ENCODE measurements around the gene STOML3. TPM values are rescaled to one million over a fixed set of nuclear protein-coding genes. Genes with fewer than 3 reads are reported as not detected.

The STOML3 gene
- total RNA-seq, 4 donors from 2014 or later: not detected

DNA sequence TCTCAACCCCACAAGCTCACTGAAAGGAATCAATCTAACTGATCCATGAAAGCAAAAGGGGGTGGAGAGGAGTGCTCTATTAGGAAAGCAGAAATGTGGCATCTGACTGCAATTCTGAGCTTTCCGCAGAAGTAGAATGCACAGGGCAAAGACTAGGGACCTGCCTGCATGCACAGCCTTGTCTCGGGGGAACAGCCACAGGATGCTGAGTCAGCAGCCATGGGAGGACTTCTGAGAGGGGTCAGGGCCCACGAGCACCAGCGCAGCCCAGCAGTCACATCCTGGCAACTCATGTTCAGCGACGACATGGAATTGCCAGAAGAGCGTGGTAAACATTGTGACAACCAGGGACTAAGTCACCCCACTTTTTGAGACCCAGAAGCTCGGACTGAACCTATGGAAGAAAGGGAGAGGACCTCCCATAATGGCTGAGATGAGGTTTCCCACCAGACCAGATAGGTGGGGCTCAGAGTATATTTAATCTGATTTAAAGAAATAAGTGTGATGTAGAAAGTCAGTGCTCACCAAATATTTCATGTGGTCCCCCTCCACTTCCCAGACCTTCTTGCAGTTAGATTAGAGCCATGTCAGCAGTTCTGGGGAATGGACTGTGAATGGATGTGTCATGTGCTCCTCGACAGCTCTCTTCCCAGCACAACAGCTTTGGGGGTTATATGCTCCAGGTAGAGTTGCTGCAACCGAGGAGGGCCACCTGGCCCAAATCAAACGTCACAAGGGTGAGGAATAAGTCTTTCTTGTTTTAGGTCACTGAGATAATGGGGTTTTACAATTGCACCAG is 32.6 kb downstream of the STOML3 start:
- H3K36me3 ChIP-seq: no peaks in the 10 kb centered on the region
- no peak overlapping the region for H3K4me3 ChIP-seq
- ATAC-seq: no peak
- peaks cover 0 to 10% (median 0%) of the 10 kb centered on the region in 3 donors for H3K9me3 ChIP-seq
- H3K27me3 ChIP-seq: no peaks in the 10 kb centered on the region
- 68 to 100% methylated on average over 2 to 4 of the region's 11 CpGs for WGBS, 2 donors (ENCODE audit: low coverage in 1 of 2)
- no peaks in the 10 kb centered on the region for H3K4me1 ChIP-seq
- no peak overlapping the region for H3K27ac ChIP-seq
- TF ChIP-seq, protein P1, sequence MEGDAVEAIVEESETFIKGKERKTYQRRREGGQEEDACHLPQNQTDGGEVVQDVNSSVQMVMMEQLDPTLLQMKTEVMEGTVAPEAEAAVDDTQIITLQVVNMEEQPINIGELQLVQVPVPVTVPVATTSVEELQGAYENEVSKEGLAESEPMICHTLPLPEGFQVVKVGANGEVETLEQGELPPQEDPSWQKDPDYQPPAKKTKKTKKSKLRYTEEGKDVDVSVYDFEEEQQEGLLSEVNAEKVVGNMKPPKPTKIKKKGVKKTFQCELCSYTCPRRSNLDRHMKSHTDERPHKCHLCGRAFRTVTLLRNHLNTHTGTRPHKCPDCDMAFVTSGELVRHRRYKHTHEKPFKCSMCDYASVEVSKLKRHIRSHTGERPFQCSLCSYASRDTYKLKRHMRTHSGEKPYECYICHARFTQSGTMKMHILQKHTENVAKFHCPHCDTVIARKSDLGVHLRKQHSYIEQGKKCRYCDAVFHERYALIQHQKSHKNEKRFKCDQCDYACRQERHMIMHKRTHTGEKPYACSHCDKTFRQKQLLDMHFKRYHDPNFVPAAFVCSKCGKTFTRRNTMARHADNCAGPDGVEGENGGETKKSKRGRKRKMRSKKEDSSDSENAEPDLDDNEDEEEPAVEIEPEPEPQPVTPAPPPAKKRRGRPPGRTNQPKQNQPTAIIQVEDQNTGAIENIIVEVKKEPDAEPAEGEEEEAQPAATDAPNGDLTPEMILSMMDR (IDR thresholded peaks at IDR 0.05): no peak
- TF ChIP-seq POLR2AphosphoS5 (IDR thresholded peaks at IDR 0.05): no peak
- no peak for TF ChIP-seq EP300 (IDR thresholded peaks at IDR 0.05)
- TF ChIP-seq POLR2A (IDR thresholded peaks at IDR 0.05): no peak

DNA sequence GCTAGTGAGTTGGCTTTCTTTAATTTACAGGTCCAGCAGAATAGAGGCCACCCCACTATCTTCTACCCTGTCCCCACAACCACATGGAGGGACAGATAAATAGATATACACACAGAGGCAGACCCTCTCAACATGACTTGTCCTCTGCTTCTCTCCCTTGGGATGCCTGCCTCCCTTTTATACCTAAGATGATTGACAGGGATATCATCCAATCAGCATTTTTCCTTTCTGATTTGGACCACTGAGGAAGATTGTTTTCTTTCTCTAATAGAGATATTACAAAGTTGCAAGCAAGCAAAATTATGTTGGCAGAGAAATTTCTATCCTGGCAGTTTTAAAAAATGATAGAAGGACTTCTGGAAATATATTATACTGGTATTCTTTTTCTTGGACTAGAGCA is 35.8 kb downstream of the STOML3 start:
- no peak overlapping the region for H3K4me3 ChIP-seq
- ATAC-seq: no peak
- H3K4me1 ChIP-seq: no peaks in the 10 kb centered on the region
- H3K9me3 ChIP-seq: peaks cover 0 to 4% (median 0%) of the 10 kb centered on the region in 3 donors
- TF ChIP-seq, protein P1 (IDR thresholded peaks at IDR 0.05): no peak
- TF ChIP-seq EP300 (IDR thresholded peaks at IDR 0.05): no peak
- TF ChIP-seq POLR2A (IDR thresholded peaks at IDR 0.05): no peak
- no peak for TF ChIP-seq POLR2AphosphoS5 (IDR thresholded peaks at IDR 0.05)
- no peak overlapping the region for H3K27ac ChIP-seq
- H3K27me3 ChIP-seq: no peaks in the 10 kb centered on the region
- no peaks in the 10 kb centered on the region for H3K36me3 ChIP-seq

DNA sequence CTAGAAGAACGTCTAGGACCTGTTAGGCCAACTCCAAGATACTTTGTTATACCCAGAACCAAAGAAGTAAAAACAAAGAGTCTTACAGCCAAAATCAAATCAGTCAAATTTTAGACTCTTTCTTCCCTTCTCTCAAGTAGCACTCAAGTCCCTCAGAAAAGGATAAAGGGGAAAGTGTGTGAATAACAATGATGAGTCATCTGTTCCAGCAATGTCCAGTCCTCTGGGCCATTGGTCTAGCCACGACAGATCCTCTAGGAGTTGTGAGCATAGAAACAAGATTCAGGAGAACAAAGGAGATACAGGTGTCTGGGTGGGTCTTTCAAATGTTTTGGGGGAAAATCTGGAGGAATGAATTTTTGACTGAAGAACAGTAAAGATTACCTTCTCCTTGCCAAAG is 36.3 kb downstream of the STOML3 start:
- 32 to 38% methylated on average over 2 of the region's 2 CpGs for WGBS, 2 donors (ENCODE audit: low coverage in 1 of 2)
- no peak overlapping the region for H3K4me3 ChIP-seq

DNA sequence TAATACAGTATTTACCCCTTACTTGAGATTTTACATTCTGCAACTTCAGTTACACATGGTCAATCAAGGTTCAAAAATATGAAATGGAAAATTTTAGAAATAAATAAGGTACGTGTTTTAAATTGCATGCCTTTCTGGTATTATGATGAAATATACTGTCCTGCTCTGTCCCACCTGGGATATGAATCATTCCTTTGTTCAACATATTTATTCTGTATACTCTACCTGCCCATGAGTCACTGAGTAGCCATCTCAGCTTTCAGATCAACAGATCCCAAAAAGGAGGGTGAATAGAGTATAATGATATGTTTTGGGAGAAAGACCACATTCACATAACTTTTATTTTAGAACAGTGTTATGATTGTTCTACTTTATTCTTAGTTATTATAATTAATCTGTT is 37.8 kb downstream of the STOML3 start:
- Histone ChIP-seq H3K4me1 (no peaks in the 10 kb centered on the region), H3K27ac (no peak overlapping the region), H3K36me3 (no peaks in the 10 kb centered on the region), H3K4me3 (no peak overlapping the region), H3K27me3 (no peaks in the 10 kb centered on the region), H3K9me3 (no peaks in the 10 kb centered on the region)
- TF ChIP-seq POLR2A (IDR thresholded peaks at IDR 0.05) (no peak), EP300 (IDR thresholded peaks at IDR 0.05) (no peak), POLR2AphosphoS5 (IDR thresholded peaks at IDR 0.05) (no peak)
- TF ChIP-seq, protein P1 (IDR thresholded peaks at IDR 0.05): no peak
- no peak for ATAC-seq
- 62 to 91% methylated on average over 1 of the region's 1 CpG for WGBS, 2 donors (ENCODE audit: low coverage in 1 of 2)

More for the DNA sequence above, 36.3 kb downstream of the STOML3 start:
- Histone ChIP-seq H3K36me3 (no peaks in the 10 kb centered on the region), H3K4me1 (no peaks in the 10 kb centered on the region), H3K9me3 (peaks cover 0 to 2% (median 0%) of the 10 kb centered on the region in 3 donors), H3K27ac (no peak overlapping the region), H3K27me3 (no peaks in the 10 kb centered on the region)
- TF ChIP-seq POLR2AphosphoS5 (IDR thresholded peaks at IDR 0.05): no peak
- no peak for TF ChIP-seq EP300 (IDR thresholded peaks at IDR 0.05)
- TF ChIP-seq POLR2A (IDR thresholded peaks at IDR 0.05): no peak
- TF ChIP-seq, protein P1 (IDR thresholded peaks at IDR 0.05): no peak
- no peak for ATAC-seq

Measured in gastroesophageal sphincter (tissue), 4 donors.